Fibroblast of pulmonary artery (primary cell): Measurements from ENCODE around the gene CAPN10.
"Not testable (repeated sequence)": the region's sequence is repeated elsewhere in the genome, so short reads cannot be mapped to it uniquely, and the experiment has no call there.

ENCODE experiments used
- DNase-seq: peaks from one replicate; pipeline ENCODE4 v3.0.0-alpha.2; 2010; ENCODE audit warnings: low read depth
- H3K4me3 ChIP-seq: replicated peaks from 2 replicates; pipeline ENCODE4 v1.5.1; 2011; ENCODE audit warnings: low read depth, mild to moderate bottlenecking, control low read depth, low read length, moderate library complexity
- TF ChIP-seq, protein P1 (sequence below): IDR thresholded peaks from 2 replicates; pipeline ENCODE4 v1.5.1; 2011; ENCODE audit warnings: mild to moderate bottlenecking, control low read depth, low read length, inconsistent platforms; ENCODE audit errors: missing control alignments

The CAPN10 gene

DNA sequence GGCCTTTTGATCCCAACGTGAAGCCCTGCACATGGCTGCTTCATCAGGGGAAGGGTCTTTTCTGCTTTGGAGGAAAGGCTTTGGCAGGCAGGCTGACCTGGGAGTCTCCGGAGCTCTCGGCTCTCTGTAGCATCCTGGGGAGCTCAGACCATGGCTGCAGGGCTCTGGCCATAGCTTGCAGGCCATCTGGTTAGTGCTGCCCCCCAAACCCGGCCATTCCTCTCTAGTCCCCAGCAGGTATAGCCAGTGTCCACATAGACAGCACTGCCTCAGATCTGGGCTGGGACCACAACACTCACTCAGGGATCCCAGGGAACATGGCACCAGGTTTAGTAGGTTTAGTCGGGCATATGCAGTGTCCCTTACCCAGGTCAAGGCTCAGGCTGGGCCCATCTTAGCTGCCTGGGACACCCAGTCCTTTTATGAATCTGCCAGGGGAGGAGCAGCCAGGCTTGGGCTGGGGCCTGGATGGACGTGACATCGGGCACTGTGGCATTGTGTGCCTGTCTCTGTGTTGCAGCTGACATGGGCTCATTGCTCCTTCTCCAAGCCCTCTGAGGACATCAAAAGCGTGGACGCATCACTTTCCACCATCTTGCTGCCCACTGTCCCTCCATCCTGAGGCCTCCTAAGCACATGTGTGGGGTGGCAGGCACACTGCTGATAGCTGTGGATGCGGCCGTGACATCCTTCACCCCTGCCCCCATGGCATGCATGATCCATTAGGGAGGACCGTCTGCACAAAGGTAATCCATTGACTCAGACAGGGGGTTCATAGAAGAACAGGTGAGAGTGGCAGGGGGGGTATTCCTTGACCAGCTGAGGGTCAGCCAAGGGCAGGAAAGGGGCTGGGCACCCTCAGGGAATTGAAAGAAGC, 19.6 kb downstream of the CAPN10 start:
- no peak overlapping the region for H3K4me3 ChIP-seq
- TF ChIP-seq, protein P1, sequence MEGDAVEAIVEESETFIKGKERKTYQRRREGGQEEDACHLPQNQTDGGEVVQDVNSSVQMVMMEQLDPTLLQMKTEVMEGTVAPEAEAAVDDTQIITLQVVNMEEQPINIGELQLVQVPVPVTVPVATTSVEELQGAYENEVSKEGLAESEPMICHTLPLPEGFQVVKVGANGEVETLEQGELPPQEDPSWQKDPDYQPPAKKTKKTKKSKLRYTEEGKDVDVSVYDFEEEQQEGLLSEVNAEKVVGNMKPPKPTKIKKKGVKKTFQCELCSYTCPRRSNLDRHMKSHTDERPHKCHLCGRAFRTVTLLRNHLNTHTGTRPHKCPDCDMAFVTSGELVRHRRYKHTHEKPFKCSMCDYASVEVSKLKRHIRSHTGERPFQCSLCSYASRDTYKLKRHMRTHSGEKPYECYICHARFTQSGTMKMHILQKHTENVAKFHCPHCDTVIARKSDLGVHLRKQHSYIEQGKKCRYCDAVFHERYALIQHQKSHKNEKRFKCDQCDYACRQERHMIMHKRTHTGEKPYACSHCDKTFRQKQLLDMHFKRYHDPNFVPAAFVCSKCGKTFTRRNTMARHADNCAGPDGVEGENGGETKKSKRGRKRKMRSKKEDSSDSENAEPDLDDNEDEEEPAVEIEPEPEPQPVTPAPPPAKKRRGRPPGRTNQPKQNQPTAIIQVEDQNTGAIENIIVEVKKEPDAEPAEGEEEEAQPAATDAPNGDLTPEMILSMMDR, result no peak
- DNase-seq, result no peak

GRCh38 chr2:240611601-240612210, 25.2 kb downstream of the CAPN10 start:
- TF ChIP-seq, protein P1, result no peak
- no peak for DNase-seq
- no peak overlapping the region for H3K4me3 ChIP-seq

DNA sequence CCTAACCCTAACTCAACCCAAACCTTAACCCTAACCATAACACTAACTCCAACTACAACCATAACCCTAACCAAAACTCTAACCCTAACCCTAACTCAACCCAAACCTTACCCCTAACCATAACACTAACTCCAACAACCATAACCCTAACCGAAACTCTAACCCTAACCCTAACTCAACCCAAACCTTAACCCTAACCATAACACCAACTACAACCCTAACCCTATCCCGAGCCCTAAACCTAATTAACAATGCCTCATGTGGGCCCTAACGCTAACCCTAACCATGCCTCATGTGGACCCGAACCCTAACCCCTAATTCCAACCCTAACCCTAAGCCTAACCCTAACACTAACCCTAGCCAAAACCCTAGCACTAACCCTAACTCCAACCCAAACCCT, 27.2 kb downstream of the CAPN10 start:
- no peak overlapping the region for H3K4me3 ChIP-seq
- TF ChIP-seq, protein P1, result no peak
- no peak for DNase-seq

DNA sequence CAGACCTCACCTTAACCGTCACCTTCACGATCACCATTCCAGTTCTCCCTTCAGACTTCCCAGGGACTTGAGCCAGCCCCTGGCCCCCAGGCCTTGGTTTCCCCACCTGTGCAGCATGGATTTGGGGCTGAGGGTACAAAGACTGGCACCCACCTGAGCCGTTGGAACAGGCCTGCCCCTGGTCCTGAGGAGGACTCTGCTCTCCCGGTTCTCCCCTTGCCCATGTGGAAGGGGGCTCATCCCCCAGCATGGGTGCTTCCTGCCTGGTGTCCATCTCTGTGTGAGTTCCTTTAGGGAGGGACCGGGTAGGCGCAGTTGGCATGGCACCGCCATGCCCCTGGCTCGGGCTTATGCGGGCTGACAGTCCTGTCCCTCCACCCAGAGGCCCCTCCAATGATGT, 27.9 kb downstream of the CAPN10 start:
- no peak for DNase-seq
- TF ChIP-seq, protein P1, result no peak
- no peak overlapping the region for H3K4me3 ChIP-seq

GRCh38 chr2:240615396-240615795, 28.9 kb downstream of the CAPN10 start:
- DNase-seq, result no peak
- TF ChIP-seq, protein P1, result no peak
- no peak overlapping the region for H3K4me3 ChIP-seq

- DNase-seq, result no peak
- TF ChIP-seq, protein P1, result no peak
These were observed 29.4 kb downstream of the CAPN10 start for GRCh38 chr2:240615820-240616547.

GRCh38 chr2:240616860-240617666, 30.5 kb downstream of the CAPN10 start:
- not testable (repeated sequence) for DNase-seq, H3K4me3 ChIP-seq

More at GRCh38 chr2:240615820-240616547, 29.4 kb downstream of the CAPN10 start:
- no peak overlapping the region for H3K4me3 ChIP-seq
